H1 (cell line): ENCODE measurements around the gene VWF. TPM values are rescaled to one million over a fixed set of nuclear protein-coding genes. Genes with fewer than 3 reads are reported as not detected.

Experiments
- CTCF ChIA-PET: fragments of 300-600 bp; sonication (Branson Sonifier 250); formaldehyde crosslinking; loops from one replicate; lab custom pipeline; 2021; ENCODE audit not compliant: partially characterized antibody; lab: Charles Lee
- POLR2A ChIA-PET: fragments of 300-600 bp; sonication (Branson Sonifier 250); formaldehyde crosslinking; loops from one replicate; lab custom pipeline; 2021; ENCODE audit warnings: inconsistent platforms; ENCODE audit not compliant: partially characterized antibody; lab: Charles Lee
- DNase-seq, 2 experiments: peaks; one replicate each; pipeline versions ENCODE4 v3.0.0 to v3.0.0-alpha.2; 2010 to 2022; ENCODE audit warnings: low spot score in 2 of 2, low read depth in 1 of 2, mixed read lengths in 1 of 2
- FAIRE-seq: peaks from 2 replicates; lab custom pipeline; 2011; peaks lifted over from hg19 to GRCh38; lab: Jason Lieb, UNC
- H2AFZ ChIP-seq: 2 replicates; pipeline ENCODE4 v1.8.1; 2012; ENCODE audit warnings: low read length, inconsistent platforms
- H2AK5ac ChIP-seq: 2 replicates; pipeline ENCODE4 v1.6.1; 2013; ENCODE audit warnings: low read depth, low read length
- H2BK120ac ChIP-seq: replicated peaks from 2 replicates; pipeline ENCODE3; 2013; ENCODE audit warnings: low read depth, low read length, inconsistent platforms
- H2BK12ac ChIP-seq: 2 replicates; pipeline ENCODE4 v1.6.1; 2013; ENCODE audit warnings: low read depth, low read length
- H2BK15ac ChIP-seq: 2 replicates; pipeline ENCODE4 v1.6.1; 2013; ENCODE audit warnings: low read length
- H2BK20ac ChIP-seq: 2 replicates; pipeline ENCODE4 v1.6.1; 2013; ENCODE audit warnings: low read length
- H2BK5ac ChIP-seq: 2 replicates; pipeline ENCODE4 v1.6.1; 2013; ENCODE audit warnings: low read depth, low read length
- H3K14ac ChIP-seq: 2 replicates; pipeline ENCODE4 v1.6.1; 2013; ENCODE audit warnings: inconsistent platforms; ENCODE audit not compliant: insufficient read length
- H3K18ac ChIP-seq: 2 replicates; pipeline ENCODE4 v1.6.1; 2013; ENCODE audit warnings: low read length; ENCODE audit errors: extremely low read depth
- H3K23ac ChIP-seq: 2 replicates; pipeline ENCODE4 v1.6.1; 2013; ENCODE audit warnings: inconsistent platforms; ENCODE audit not compliant: insufficient read length
- H3K23me2 ChIP-seq: 2 replicates; pipeline ENCODE4 v1.6.1; 2013; ENCODE audit warnings: low read depth, low read length
- H3K27ac ChIP-seq: 2 replicates; pipeline ENCODE4 v1.6.1; 2011; ENCODE audit warnings: low read depth, low read length, inconsistent platforms
- H3K27me3 ChIP-seq, 4 experiments: replicated peaks in 1 of 4; 1 replicate in 1 of 4; 2 replicates in 3 of 4; pipeline versions ENCODE4 v1.6.1 to v1.8.1; 2011 to 2013; ENCODE audit warnings: low read length in 3 of 4, mild to moderate bottlenecking in 3 of 4, inconsistent platforms in 2 of 4, mixed read lengths in 2 of 4, moderate library complexity in 1 of 4; ENCODE audit not compliant: control insufficient read depth in 3 of 4, insufficient read depth in 3 of 4; ENCODE audit errors: extremely low read depth in 1 of 4
- H3K36me3 ChIP-seq, 4 experiments: 2 replicates each; pipeline versions ENCODE4 v1.6.1 to v1.8.1; 2011 to 2013; ENCODE audit warnings: mild to moderate bottlenecking in 4 of 4, low read length in 3 of 4, moderate library complexity in 2 of 4, control low read depth in 1 of 4, inconsistent platforms in 1 of 4; ENCODE audit not compliant: insufficient read depth in 4 of 4, control insufficient read depth in 2 of 4
- H3K4ac ChIP-seq: replicated peaks from 2 replicates; pipeline ENCODE3; 2013; ENCODE audit warnings: low read length, low read depth, mixed read lengths, inconsistent platforms; ENCODE audit not compliant: insufficient read length
- H3K4me1 ChIP-seq, 4 experiments: replicated peaks in 1 of 4; 1 replicate in 1 of 4; 2 replicates in 3 of 4; pipeline versions ENCODE4 v1.6.1 to v1.8.1; 2011 to 2013; ENCODE audit warnings: low read length in 3 of 4, inconsistent platforms in 2 of 4, mixed read lengths in 1 of 4; ENCODE audit not compliant: insufficient read depth in 4 of 4, control insufficient read depth in 3 of 4
- H3K4me2 ChIP-seq, 2 experiments: 2 replicates each; pipeline versions ENCODE4 v1.6.1 to v1.8.1; 2011 to 2013; ENCODE audit warnings: low read depth in 2 of 2, low read length in 2 of 2, control low read depth in 1 of 2, inconsistent platforms in 1 of 2, mild to moderate bottlenecking in 1 of 2; ENCODE audit not compliant: insufficient read depth in 1 of 2
- H3K4me3 ChIP-seq, 4 experiments: fragments of 200-600, 300-600 bp in 1 of 4; sonication (generic), shearing (Covaris generic), sonication (Bioruptor Twin) in 1 of 4; 2 replicates each; pipeline versions ENCODE4 v1.5.1 to v1.8.1; 2011 to 2016; ENCODE audit warnings: low read length in 4 of 4, low read depth in 3 of 4, control low read depth in 2 of 4, inconsistent platforms in 2 of 4, mild to moderate bottlenecking in 2 of 4, mixed read lengths in 1 of 4, moderate library complexity in 1 of 4; ENCODE audit not compliant: insufficient read depth in 2 of 4; ENCODE audit errors: extremely low read depth in 1 of 4
- H3K56ac ChIP-seq: replicated peaks from 2 replicates; pipeline ENCODE3; 2013; ENCODE audit warnings: low read depth, mild to moderate bottlenecking, mixed read lengths, low read length, inconsistent platforms; ENCODE audit not compliant: insufficient read length
- H3K79me1 ChIP-seq: 2 replicates; pipeline ENCODE4 v1.6.1; 2013; ENCODE audit warnings: low read depth, low read length, control low read depth
- H3K79me2 ChIP-seq, 2 experiments: 2 replicates each; pipeline versions ENCODE4 v1.6.1 to v1.8.1; 2012 to 2013; ENCODE audit warnings: low read length in 2 of 2, mild to moderate bottlenecking in 2 of 2, inconsistent platforms in 1 of 2; ENCODE audit not compliant: insufficient read depth in 2 of 2, control insufficient read depth in 1 of 2
- H3K9ac ChIP-seq, 4 experiments: replicated peaks in 1 of 4; 1 replicate in 1 of 4; 2 replicates in 3 of 4; pipeline versions ENCODE4 v1.6.1 to v1.8.1; 2011 to 2013; ENCODE audit warnings: low read depth in 3 of 4, low read length in 3 of 4, control low read depth in 2 of 4, mild to moderate bottlenecking in 2 of 4, moderate library complexity in 2 of 4, inconsistent platforms in 1 of 4; ENCODE audit errors: extremely low read depth in 1 of 4
- H3K9me3 ChIP-seq, 2 experiments: 2 replicates each; pipeline versions ENCODE4 v1.6.1 to v1.8.1; 2012 to 2013; ENCODE audit warnings: mild to moderate bottlenecking in 2 of 2, moderate library complexity in 2 of 2, control low read depth in 1 of 2, inconsistent platforms in 1 of 2, low read depth in 1 of 2, low read length in 1 of 2, mixed read lengths in 1 of 2; ENCODE audit not compliant: insufficient read depth in 2 of 2
- H4K20me1 ChIP-seq, 2 experiments: replicated peaks in 1 of 2; 2 replicates each; pipeline versions ENCODE3 to v1.8.1; 2011 to 2013; ENCODE audit warnings: inconsistent platforms in 2 of 2, low read length in 2 of 2, mild to moderate bottlenecking in 1 of 2; ENCODE audit not compliant: insufficient read depth in 2 of 2, control insufficient read depth in 1 of 2
- H4K5ac ChIP-seq: 2 replicates; pipeline ENCODE4 v1.6.1; 2013; ENCODE audit warnings: low read length, low read depth, mixed read lengths, inconsistent platforms; ENCODE audit not compliant: insufficient read length
- H4K8ac ChIP-seq: 2 replicates; pipeline ENCODE4 v1.8.0; 2013; ENCODE audit warnings: mild to moderate bottlenecking, moderate library complexity, low read length, inconsistent platforms; ENCODE audit not compliant: insufficient read depth; ENCODE audit errors: extremely low read depth
- H4K91ac ChIP-seq: replicated peaks from 2 replicates; pipeline ENCODE3; 2013; ENCODE audit warnings: low read length, mixed read lengths, inconsistent platforms; ENCODE audit not compliant: insufficient read length
- TAF1 ChIP-seq: IDR thresholded peaks from 2 replicates; pipeline ENCODE4 v1.6.1; 2011; ENCODE audit warnings: mild to moderate bottlenecking, low read depth, low read length
- WGBS, 2 experiments: shearing (Covaris generic) in 1 of 2; methylation state at CpG; one replicate each; pipeline versions ENCODE4 v1.1.6 to v1.1.7; 2013 to 2015; ENCODE audit warnings: low lambda C conversion rate in 2 of 2, mixed read lengths in 2 of 2, inconsistent platforms in 1 of 2, low coverage in 1 of 2, missing lambda C conversion rate in 1 of 2; ENCODE audit not compliant: insufficient replicate concordance in 2 of 2, insufficient coverage in 1 of 2, insufficient read length in 1 of 2; ENCODE audit errors: extremely low coverage in 1 of 2, missing lambda C conversion rate in 1 of 2; 5-methylcytosine and 5-hydroxymethylcytosine counted together
- polyA plus RNA-seq, 7 experiments: library from polyadenylated mRNA; depleted of rRNA in 3 of 7; stranded (reverse) in 5 of 7; unstranded in 2 of 7; fragments of >200 nt in 5 of 7; fragments of 200-250 nt in 2 of 7; gene quantifications; 1 replicate in 5 of 7; 2 replicates in 1 of 7; 4 replicates in 1 of 7; pipeline versions ENCODE4 v1.2.1 to v1.2.3, GENCODE V29; 2011 to 2013; ENCODE audit warnings: missing spikeins in 2 of 7, mixed read lengths in 2 of 7
- total RNA-seq: library from RNA; stranded (reverse); fragmentation: NEBNext Ultra II Directional; extraction: Animal tissue kit (Norgen Biotek cat#: 25700); gene quantifications from 2 replicates; pipeline ENCODE4 v1.2.1, GENCODE V29; 2021
- TF ChIP-seq, protein P1 (sequence below), 3 experiments: IDR thresholded peaks; 1 replicate in 2 of 3; 2 replicates in 1 of 3; pipeline versions ENCODE4 v1.5.1 to v1.6.1; 2011; ENCODE audit warnings: low read length in 3 of 3, mild to moderate bottlenecking in 3 of 3, inconsistent platforms in 2 of 3, low read depth in 1 of 3, moderate library complexity in 1 of 3; ENCODE audit not compliant: insufficient read depth in 1 of 3; ENCODE audit errors: control extremely low read depth in 1 of 3

VWF gene
- total and polyA plus RNA-seq, 2 of the 8 experiments (the other 6 are each of a cell fraction or from before 2014, with no cell fraction given) = 0.39 to 0.60 TPM

- no peak overlapping the region for H3K4me2 ChIP-seq
- FAIRE-seq (no peak), DNase-seq (no peak)
- no peak overlapping the region for H2AK5ac ChIP-seq
- no peaks in the 10 kb centered on the region for H3K79me1 ChIP-seq
- H3K27ac ChIP-seq = no peak overlapping the region
- no peaks in the 10 kb centered on the region for H3K4me1 ChIP-seq
- ChIA-PET CTCF (interaction anchor here (0.7 to 2.1 kb wide), 5 partner anchors 10 to 112 kb away, joined by 3 to 6 read pairs (median 3); no protein-coding TSS in a partner anchor), POLR2A (no interaction called here)
- H3K27me3 ChIP-seq = no peaks in the 10 kb centered on the region
- no peak overlapping the region for H4K91ac ChIP-seq
- WGBS, 2 experiments = 88% methylated on average over 4 of the region's 4 CpGs; no CpG with 5 or more reads in 1 of the 2 experiments
- H4K8ac ChIP-seq = no peak overlapping the region
- no peak overlapping the region for H3K56ac ChIP-seq
- no peak overlapping the region for H4K5ac ChIP-seq
- no peak overlapping the region for H2BK12ac ChIP-seq
- no peak overlapping the region for H2AFZ ChIP-seq
- no peak overlapping the region for H2BK15ac ChIP-seq
- H2BK20ac ChIP-seq = no peak overlapping the region
- no peak overlapping the region; the same call in 1 of the 2 replicates for H3K18ac ChIP-seq
- H3K79me2 ChIP-seq = no peaks in the 10 kb centered on the region
- H4K20me1 ChIP-seq = no peaks in the 10 kb centered on the region
- no peaks in the 10 kb centered on the region for H3K9me3 ChIP-seq
- TF ChIP-seq TAF1 = no peak
- TF ChIP-seq, protein P1, sequence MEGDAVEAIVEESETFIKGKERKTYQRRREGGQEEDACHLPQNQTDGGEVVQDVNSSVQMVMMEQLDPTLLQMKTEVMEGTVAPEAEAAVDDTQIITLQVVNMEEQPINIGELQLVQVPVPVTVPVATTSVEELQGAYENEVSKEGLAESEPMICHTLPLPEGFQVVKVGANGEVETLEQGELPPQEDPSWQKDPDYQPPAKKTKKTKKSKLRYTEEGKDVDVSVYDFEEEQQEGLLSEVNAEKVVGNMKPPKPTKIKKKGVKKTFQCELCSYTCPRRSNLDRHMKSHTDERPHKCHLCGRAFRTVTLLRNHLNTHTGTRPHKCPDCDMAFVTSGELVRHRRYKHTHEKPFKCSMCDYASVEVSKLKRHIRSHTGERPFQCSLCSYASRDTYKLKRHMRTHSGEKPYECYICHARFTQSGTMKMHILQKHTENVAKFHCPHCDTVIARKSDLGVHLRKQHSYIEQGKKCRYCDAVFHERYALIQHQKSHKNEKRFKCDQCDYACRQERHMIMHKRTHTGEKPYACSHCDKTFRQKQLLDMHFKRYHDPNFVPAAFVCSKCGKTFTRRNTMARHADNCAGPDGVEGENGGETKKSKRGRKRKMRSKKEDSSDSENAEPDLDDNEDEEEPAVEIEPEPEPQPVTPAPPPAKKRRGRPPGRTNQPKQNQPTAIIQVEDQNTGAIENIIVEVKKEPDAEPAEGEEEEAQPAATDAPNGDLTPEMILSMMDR (IDR thresholded peaks at IDR 0.05; ENCODE audit: control extremely low read depth in 1 of 3, insufficient read depth in 1 of 3, low read depth in 1 of 3, low read length in 3 of 3) = no peak
- TF ChIP-seq, all 59 proteins: peak for 0
- no peak overlapping the region for H3K23ac ChIP-seq
- peaks cover 2% of the 10 kb centered on the region; the same call in 1 of the 2 replicates for H3K23me2 ChIP-seq
- no peak overlapping the region for H3K14ac ChIP-seq
- no peak overlapping the region for H2BK120ac ChIP-seq
- H3K4ac ChIP-seq = no peak overlapping the region
- no peak overlapping the region for H3K9ac ChIP-seq
- H3K36me3 ChIP-seq = no peaks in the 10 kb centered on the region
- H3K4me3 ChIP-seq = no peak overlapping the region
- H2BK5ac ChIP-seq = no peak overlapping the region
Observed at GRCh38 chr12:5927732-5928516, 196.5 kb downstream of the VWF start.
